Trophoblast cell (in vitro differentiated cells and primary cell): ENCODE measurements around the gene VWA8.
"Not testable (repeated sequence)": the region's sequence is repeated elsewhere in the genome, so short reads cannot be mapped to it uniquely, and the experiment has no call there.

ENCODE experiments used
- DNase-seq, 2 donors: peaks; one replicate each; pipeline ENCODE4 v3.0.0-alpha.2; 2016
- H2AFZ ChIP-seq: 2 replicates; pipeline ENCODE4 v1.6.1; 2013; ENCODE audit warnings: low read length, moderate library complexity, mild to moderate bottlenecking; ENCODE audit not compliant: insufficient read depth, poor library complexity
- H2AK5ac ChIP-seq: 2 replicates; pipeline ENCODE4 v1.6.1; 2013; ENCODE audit warnings: mild to moderate bottlenecking, low read length
- H2BK120ac ChIP-seq: 2 replicates; pipeline ENCODE4 v1.6.1; 2013; ENCODE audit warnings: low read length, mild to moderate bottlenecking, moderate library complexity; ENCODE audit not compliant: insufficient read depth, poor library complexity
- H2BK12ac ChIP-seq: 2 replicates; pipeline ENCODE4 v1.6.1; 2013; ENCODE audit warnings: mild to moderate bottlenecking, low read length, moderate library complexity
- H2BK5ac ChIP-seq: 2 replicates; pipeline ENCODE4 v1.6.1; 2013; ENCODE audit warnings: low read length, low read depth, moderate library complexity, mild to moderate bottlenecking; ENCODE audit not compliant: poor library complexity
- H3K14ac ChIP-seq: 2 replicates; pipeline ENCODE4 v1.6.1; 2013; ENCODE audit warnings: mild to moderate bottlenecking, low read length
- H3K18ac ChIP-seq: 2 replicates; pipeline ENCODE4 v1.6.1; 2013; ENCODE audit warnings: mild to moderate bottlenecking, low read length
- H3K23ac ChIP-seq: 2 replicates; pipeline ENCODE4 v1.6.1; 2013; ENCODE audit warnings: low read length
- H3K27ac ChIP-seq: 2 replicates; pipeline ENCODE4 v1.5.1; 2013; ENCODE audit warnings: low read depth, mild to moderate bottlenecking, inconsistent platforms, low read length, moderate library complexity
- H3K27me3 ChIP-seq: 2 replicates; pipeline ENCODE4 v1.6.1; 2013; ENCODE audit warnings: inconsistent platforms, mild to moderate bottlenecking, low read length, moderate library complexity; ENCODE audit not compliant: insufficient read depth
- H3K36me3 ChIP-seq, 2 experiments: 1 replicate in 1 of 2; 2 replicates in 1 of 2; pipeline ENCODE4 v1.6.1; 2013; ENCODE audit warnings: low read length in 2 of 2, mild to moderate bottlenecking in 2 of 2, moderate library complexity in 1 of 2; ENCODE audit not compliant: insufficient read depth in 2 of 2, control insufficient read depth in 1 of 2
- H3K4ac ChIP-seq: 2 replicates; pipeline ENCODE4 v1.6.1; 2013; ENCODE audit warnings: low read depth, mild to moderate bottlenecking, low read length, moderate library complexity
- H3K4me1 ChIP-seq, 2 experiments: 1 replicate in 1 of 2; 2 replicates in 1 of 2; pipeline ENCODE4 v1.6.1; 2013; ENCODE audit warnings: low read length in 2 of 2, mild to moderate bottlenecking in 2 of 2, moderate library complexity in 1 of 2; ENCODE audit not compliant: insufficient read depth in 2 of 2, control insufficient read depth in 1 of 2
- H3K4me2 ChIP-seq: 2 replicates; pipeline ENCODE4 v1.6.1; 2013; ENCODE audit warnings: inconsistent platforms, mild to moderate bottlenecking, low read length, moderate library complexity
- H3K4me3 ChIP-seq: 2 replicates; pipeline ENCODE4 v1.5.1; 2013; ENCODE audit warnings: mild to moderate bottlenecking, low read depth, low read length, inconsistent platforms
- H3K79me1 ChIP-seq: one replicate; pipeline ENCODE4 v1.6.1; 2013; ENCODE audit warnings: low read length
- H3K79me2 ChIP-seq: 2 replicates; pipeline ENCODE4 v1.6.1; 2013; ENCODE audit warnings: low read length, mild to moderate bottlenecking; ENCODE audit not compliant: control insufficient read depth, insufficient read depth, poor library complexity
- H3K9ac ChIP-seq: 2 replicates; pipeline ENCODE4 v1.6.1; 2013; ENCODE audit warnings: mild to moderate bottlenecking, low read length
- H3K9me3 ChIP-seq: 2 replicates; pipeline ENCODE4 v1.6.1; 2013; ENCODE audit warnings: low read depth, mild to moderate bottlenecking, control low read depth, inconsistent platforms, low read length; ENCODE audit not compliant: insufficient read depth
- H4K12ac ChIP-seq: 2 replicates; pipeline ENCODE4 v1.6.1; 2013; ENCODE audit warnings: low read depth, mild to moderate bottlenecking, low read length, moderate library complexity
- H4K8ac ChIP-seq: 2 replicates; pipeline ENCODE4 v1.6.1; 2013; ENCODE audit warnings: low read depth, mild to moderate bottlenecking, low read length, moderate library complexity
- H4K91ac ChIP-seq: one replicate; pipeline ENCODE4 v1.6.1; 2013; ENCODE audit warnings: low read depth, mild to moderate bottlenecking, low read length, moderate library complexity
- WGBS: extraction: QIAGEN DNeasy Blood & Tissue Kit; methylation state at CpG from one replicate; pipeline ENCODE4 v1.1.7; 2013; ENCODE audit warnings: missing lambda C conversion rate; ENCODE audit not compliant: insufficient read length, insufficient coverage; ENCODE audit errors: extremely low coverage; 5-methylcytosine and 5-hydroxymethylcytosine counted together

VWA8 gene

DNA sequence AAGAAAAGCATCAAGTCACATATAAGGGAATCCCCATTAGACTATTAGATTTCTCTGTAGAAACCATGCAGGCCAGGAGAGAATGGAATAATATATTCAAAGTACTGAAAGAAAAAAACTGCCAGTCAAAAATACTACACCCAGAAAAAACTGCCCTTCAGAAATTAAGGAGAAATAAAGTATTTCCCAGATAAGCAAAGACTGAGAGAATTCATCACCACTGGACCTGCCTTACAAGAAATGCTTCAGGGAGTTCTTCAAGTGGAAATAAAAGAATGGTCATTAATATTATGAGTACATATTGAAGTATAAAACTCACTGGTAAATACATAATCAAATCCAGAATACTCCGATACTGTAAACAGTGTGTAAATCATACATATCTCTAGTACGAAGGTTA lies 35.9 kb downstream of the VWA8 start:
- Histone ChIP-seq H3K9me3 (peaks cover 3% of the 10 kb centered on the region), H3K79me1 (no peaks in the 10 kb centered on the region), H3K79me2 (no peaks in the 10 kb centered on the region), H3K4me1 (no peaks in the 10 kb centered on the region), H3K27ac (no peak overlapping the region), H3K36me3 (peaks cover 0 to 2% of the 10 kb centered on the region in 2 experiments), H2AK5ac (no peak overlapping the region), H3K9ac (no peak overlapping the region), H3K4me3 (no peak overlapping the region), H2BK120ac (no peak overlapping the region), H4K91ac (no peak overlapping the region), H3K27me3 (no peaks in the 10 kb centered on the region), H3K23ac (no peak overlapping the region), H2BK12ac (no peak overlapping the region), H2AFZ (no peak overlapping the region), H4K12ac (no peak overlapping the region), H3K18ac (no peak overlapping the region), H4K8ac (no peak overlapping the region), H3K4ac (no peak overlapping the region), H3K14ac (no peak overlapping the region), H2BK5ac (no peak overlapping the region), H3K4me2 (no peak overlapping the region)
- WGBS, result no CpG with 5 or more reads among the region's 2 CpGs
- DNase-seq, result no peak

DNA sequence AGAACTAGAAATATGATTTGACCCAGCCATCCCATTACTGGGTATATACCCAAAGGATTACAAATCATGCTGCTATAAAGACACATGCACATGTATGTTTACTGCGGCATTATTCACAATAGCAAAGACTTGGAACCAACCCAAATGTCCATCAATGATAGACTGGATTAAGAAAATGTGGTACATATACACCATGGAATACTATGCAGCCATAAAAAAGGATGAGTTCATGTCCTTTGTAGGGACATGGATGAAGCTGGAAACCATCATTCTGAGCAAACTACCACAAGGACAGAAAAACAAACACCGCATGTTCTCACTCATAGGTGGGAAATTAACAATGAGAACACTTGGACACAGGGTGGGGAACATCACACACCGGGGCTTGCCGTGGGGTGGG lies 38.0 kb downstream of the VWA8 start:
- H3K18ac ChIP-seq, H2AK5ac ChIP-seq, H2AFZ ChIP-seq, H4K8ac ChIP-seq, H3K4me2 ChIP-seq, H4K91ac ChIP-seq, DNase-seq, H3K79me1 ChIP-seq, H2BK12ac ChIP-seq, H3K27ac ChIP-seq, H3K23ac ChIP-seq, H4K12ac ChIP-seq, H2BK120ac ChIP-seq, H3K36me3 ChIP-seq, H2BK5ac ChIP-seq, H3K14ac ChIP-seq, H3K4me1 ChIP-seq, H3K9me3 ChIP-seq, H3K9ac ChIP-seq, H3K4me3 ChIP-seq, H3K4ac ChIP-seq, H3K27me3 ChIP-seq, H3K79me2 ChIP-seq: not testable (repeated sequence)
- WGBS, result no CpG with 5 or more reads among the region's 4 CpGs

DNA sequence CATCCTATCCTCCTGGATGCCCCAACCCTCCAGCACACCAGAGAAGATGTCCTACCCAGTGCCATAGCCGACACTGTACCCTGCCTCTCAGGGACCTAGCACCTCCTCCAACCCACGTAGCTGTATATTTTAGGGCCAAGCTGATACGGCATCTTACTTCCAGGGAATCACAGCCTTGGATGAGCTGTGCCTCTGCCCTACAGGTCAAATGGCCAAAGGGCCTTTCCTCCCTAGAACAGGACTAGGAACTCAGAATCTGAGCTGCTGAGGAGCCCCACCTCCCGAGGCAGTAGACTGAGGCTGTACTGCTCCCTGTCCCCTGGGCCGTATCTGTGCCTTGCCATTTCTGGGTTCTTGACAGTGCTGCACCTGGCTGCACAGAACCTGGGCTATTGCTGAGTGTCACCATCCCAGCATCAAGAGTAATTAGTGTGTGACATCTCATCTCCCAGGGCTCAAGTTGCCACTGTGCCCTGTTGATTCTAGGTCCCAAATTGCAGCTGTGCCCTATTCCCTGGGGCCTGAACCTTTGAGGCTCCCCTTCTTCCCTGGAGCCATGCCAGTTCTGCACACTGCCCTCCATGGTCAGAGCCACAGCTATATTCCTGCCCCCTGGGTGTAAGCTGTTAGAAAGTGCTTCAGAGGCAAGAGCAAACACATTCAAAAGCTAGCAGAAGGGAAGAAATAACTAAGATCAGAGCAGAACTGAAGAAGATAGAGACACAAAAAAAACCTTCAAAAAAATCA lies 41.0 kb downstream of the VWA8 start:
- Histone ChIP-seq H3K4me1 (no peaks in the 10 kb centered on the region), H4K12ac (no peak overlapping the region), H3K36me3 (no peaks in the 10 kb centered on the region), H4K91ac (no peak overlapping the region), H3K9ac (peak overlapping the region; percentile 9), H4K8ac (no peak overlapping the region), H3K27me3 (no peaks in the 10 kb centered on the region), H3K79me2 (no peaks in the 10 kb centered on the region), H3K9me3 (no peaks in the 10 kb centered on the region), H3K4ac (no peak overlapping the region), H3K18ac (no peak overlapping the region), H2BK120ac (no peak overlapping the region), H3K23ac (no peak overlapping the region), H3K14ac (no peak overlapping the region), H2BK5ac (no peak overlapping the region), H2AFZ (no peak overlapping the region), H3K27ac (no peak overlapping the region), H2BK12ac (no peak overlapping the region), H2AK5ac (no peak overlapping the region), H3K79me1 (no peaks in the 10 kb centered on the region), H3K4me3 (no peak overlapping the region), H3K4me2 (no peak overlapping the region)
- WGBS, result no CpG with 5 or more reads among the region's 5 CpGs
- DNase-seq, result no peak

DNA sequence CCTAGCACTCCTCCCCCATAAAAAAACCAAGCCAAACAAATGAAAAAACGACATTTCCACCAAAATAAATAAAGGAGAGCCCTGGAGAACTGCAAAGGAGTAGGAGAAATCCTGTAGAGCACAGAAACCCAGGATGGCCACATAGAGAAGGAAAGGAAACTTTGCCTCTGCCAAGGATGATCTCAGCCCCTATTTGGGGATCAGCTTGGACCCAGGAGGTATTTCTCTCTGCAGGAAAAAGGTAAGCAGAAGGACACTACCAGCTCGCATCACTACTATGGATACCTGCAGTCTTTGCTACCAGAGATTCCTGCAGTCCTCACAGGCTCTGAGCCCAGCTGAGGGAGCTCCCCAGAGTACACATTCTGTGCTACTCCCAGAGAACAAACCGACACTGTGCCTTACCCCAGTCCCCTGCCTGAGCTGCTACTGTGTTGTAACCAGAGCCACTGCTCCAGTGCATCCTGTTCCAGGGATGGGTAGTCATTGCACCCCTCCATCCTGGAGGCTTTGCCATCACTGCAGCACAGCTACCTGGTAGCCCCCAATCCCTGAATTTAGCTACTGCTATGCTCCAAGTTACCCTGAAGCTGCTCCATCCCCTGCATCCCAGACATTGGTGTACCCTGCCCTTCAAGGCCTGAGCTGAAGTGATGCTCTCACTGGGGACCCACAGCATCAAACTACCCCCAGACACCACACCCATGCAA lies 41.7 kb downstream of the VWA8 start:
- H2AK5ac ChIP-seq, result no peak overlapping the region
- H2BK120ac ChIP-seq, result no peak overlapping the region
- no peak overlapping the region for H4K91ac ChIP-seq
- no peak overlapping the region for H3K4ac ChIP-seq
- H3K18ac ChIP-seq, result no peak overlapping the region
- no peaks in the 10 kb centered on the region for H3K27me3 ChIP-seq
- H2AFZ ChIP-seq, result no peak overlapping the region
- no peaks in the 10 kb centered on the region for H3K79me1 ChIP-seq
- no peaks in the 10 kb centered on the region for H3K4me1 ChIP-seq
- H4K8ac ChIP-seq, result no peak overlapping the region
- no peak overlapping the region for H4K12ac ChIP-seq
- H3K9me3 ChIP-seq, result no peaks in the 10 kb centered on the region
- no peak overlapping the region for H2BK12ac ChIP-seq
- no peak overlapping the region for H3K4me3 ChIP-seq
- H3K14ac ChIP-seq, result no peak overlapping the region
- no peaks in the 10 kb centered on the region for H3K79me2 ChIP-seq
- H3K23ac ChIP-seq, result no peak overlapping the region
- no peaks in the 10 kb centered on the region for H3K36me3 ChIP-seq
- H3K4me2 ChIP-seq, result no peak overlapping the region
- WGBS, result no CpG with 5 or more reads among the region's 3 CpGs
- peak overlapping the region; percentile 9 for H3K9ac ChIP-seq
- no peak overlapping the region for H3K27ac ChIP-seq
- no peak overlapping the region for H2BK5ac ChIP-seq
- no peak for DNase-seq
